ENCODE results near the gene LTC4S.

Gene LTC4S

DNA sequence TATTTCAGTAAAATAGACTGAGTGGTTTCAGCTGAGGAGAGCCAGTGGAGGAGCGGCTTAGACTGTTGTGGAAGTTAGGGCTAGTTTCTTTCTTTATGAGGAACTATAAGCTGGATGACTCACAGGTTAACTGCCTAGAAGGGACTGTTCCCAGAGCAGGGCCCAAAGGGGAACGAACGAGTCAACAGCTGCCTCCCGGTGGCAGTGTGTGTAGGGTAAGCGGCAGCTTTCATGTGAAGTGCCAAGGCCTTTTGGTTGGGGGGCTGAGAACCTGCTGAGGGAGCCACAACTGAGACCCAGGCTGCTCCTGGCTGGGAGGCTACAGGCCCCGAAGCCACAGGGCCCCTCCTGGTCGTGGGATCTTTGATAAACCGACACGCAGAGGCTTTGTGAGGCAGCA, 33.9 kb downstream of the LTC4S start:
- peaks cover 3% of the 10 kb centered on the region for H3K27me3 Mint-ChIP-seq (ENCODE audit: low read depth)
- peaks cover 7% of the 10 kb centered on the region for H3K9me3 Mint-ChIP-seq
- H3K4me1 Mint-ChIP-seq, result peaks cover 5% of the 10 kb centered on the region
- TF ChIP-seq, protein P1, sequence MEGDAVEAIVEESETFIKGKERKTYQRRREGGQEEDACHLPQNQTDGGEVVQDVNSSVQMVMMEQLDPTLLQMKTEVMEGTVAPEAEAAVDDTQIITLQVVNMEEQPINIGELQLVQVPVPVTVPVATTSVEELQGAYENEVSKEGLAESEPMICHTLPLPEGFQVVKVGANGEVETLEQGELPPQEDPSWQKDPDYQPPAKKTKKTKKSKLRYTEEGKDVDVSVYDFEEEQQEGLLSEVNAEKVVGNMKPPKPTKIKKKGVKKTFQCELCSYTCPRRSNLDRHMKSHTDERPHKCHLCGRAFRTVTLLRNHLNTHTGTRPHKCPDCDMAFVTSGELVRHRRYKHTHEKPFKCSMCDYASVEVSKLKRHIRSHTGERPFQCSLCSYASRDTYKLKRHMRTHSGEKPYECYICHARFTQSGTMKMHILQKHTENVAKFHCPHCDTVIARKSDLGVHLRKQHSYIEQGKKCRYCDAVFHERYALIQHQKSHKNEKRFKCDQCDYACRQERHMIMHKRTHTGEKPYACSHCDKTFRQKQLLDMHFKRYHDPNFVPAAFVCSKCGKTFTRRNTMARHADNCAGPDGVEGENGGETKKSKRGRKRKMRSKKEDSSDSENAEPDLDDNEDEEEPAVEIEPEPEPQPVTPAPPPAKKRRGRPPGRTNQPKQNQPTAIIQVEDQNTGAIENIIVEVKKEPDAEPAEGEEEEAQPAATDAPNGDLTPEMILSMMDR (IDR thresholded peaks at IDR 0.05; ENCODE audit: unreplicated experiment in 3 of 3), result no peak
- H3K4me3 Mint-ChIP-seq, result no peak overlapping the region
- H3K27ac Mint-ChIP-seq, result no peak overlapping the region
- H3K36me3 Mint-ChIP-seq (ENCODE audit: low read depth), result peaks cover 88% of the 10 kb centered on the region

DNA sequence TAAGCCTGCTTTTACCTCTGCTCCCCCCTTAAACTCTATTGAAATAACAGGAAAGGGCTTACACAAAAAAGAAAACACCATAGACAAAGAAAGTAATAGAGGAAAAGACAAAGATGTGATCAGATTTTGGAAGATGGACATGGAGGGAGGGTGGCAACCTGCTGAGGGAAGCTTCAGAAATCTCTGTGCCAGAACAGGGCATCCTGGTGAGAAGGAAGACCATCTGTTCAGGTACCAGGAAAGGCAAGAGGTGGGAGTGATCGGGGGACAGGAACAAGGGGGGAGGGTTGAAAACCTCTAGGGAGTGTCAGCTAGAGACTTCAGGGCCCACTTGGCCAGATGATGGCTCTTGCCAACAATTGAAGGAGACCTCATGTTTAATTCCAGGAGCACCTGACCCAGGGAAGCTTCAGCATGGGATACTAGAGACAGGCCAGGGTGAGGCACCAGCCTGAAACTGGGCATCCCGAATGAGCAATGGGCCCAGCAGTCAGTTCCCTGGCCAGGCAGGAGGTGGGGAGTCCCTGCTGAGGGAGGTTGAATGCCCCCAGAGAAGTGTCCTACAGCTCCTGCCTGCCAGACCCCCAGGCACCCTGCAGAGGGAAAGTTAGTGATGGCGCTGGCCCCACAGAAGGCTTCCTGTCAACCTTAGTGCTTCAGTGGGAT, 35.1 kb downstream of the LTC4S start:
- Mint-ChIP-seq H3K27me3 (ENCODE audit: low read depth) (peaks cover 3% of the 10 kb centered on the region), H3K4me3 (no peak overlapping the region), H3K4me1 (no peaks in the 10 kb centered on the region), H3K36me3 (ENCODE audit: low read depth) (peaks cover 93% of the 10 kb centered on the region), H3K27ac (peak overlapping the region in 1 of 3 experiments; percentile 37), H3K9me3 (peaks cover 13% of the 10 kb centered on the region)
- TF ChIP-seq, protein P1 (IDR thresholded peaks at IDR 0.05; ENCODE audit: unreplicated experiment in 3 of 3), result no peak

DNA sequence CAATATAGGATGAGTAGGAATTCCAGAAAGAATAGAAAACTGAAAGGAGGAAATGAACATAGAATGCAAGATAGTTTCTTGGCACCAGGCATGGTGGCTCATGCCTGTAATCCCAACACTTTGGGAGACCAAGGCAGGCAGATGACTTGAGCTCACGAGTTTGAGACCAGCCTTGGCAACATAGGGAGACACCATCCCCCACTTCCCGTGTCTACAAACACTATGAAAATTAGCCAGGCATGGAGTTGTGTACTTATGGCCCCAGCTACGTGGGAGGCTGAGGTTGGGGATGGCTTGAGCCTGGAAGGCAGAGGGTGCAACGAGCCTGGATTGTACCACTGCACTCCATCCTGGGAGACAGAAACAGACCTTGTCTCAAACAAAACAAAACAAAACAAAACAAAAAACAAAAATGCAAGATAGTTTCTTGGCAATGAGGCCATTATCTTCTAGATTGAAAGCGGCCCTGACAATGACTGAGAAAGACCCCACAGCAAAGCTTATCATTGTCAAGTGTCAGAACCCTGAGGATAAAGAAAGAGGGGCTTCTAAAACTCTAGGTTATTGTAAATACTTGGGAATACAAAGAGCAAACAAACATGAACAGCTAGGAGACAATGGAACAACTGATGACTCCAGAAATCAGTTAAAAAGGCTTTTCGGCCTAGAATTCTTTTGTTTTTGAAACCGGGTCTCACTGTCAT, 36.1 kb downstream of the LTC4S start:
- peak overlapping the region in 1 of 3 experiments; percentile 37 for H3K27ac Mint-ChIP-seq
- H3K36me3 Mint-ChIP-seq (ENCODE audit: low read depth), result peaks cover 91% of the 10 kb centered on the region
- H3K4me1 Mint-ChIP-seq, result no peaks in the 10 kb centered on the region
- TF ChIP-seq, protein P1 (IDR thresholded peaks at IDR 0.05; ENCODE audit: unreplicated experiment in 3 of 3), result no peak
- no peak overlapping the region for H3K4me3 Mint-ChIP-seq
- peaks cover 3% of the 10 kb centered on the region for H3K27me3 Mint-ChIP-seq (ENCODE audit: low read depth)
- H3K9me3 Mint-ChIP-seq, result peaks cover 13% of the 10 kb centered on the region

DNA sequence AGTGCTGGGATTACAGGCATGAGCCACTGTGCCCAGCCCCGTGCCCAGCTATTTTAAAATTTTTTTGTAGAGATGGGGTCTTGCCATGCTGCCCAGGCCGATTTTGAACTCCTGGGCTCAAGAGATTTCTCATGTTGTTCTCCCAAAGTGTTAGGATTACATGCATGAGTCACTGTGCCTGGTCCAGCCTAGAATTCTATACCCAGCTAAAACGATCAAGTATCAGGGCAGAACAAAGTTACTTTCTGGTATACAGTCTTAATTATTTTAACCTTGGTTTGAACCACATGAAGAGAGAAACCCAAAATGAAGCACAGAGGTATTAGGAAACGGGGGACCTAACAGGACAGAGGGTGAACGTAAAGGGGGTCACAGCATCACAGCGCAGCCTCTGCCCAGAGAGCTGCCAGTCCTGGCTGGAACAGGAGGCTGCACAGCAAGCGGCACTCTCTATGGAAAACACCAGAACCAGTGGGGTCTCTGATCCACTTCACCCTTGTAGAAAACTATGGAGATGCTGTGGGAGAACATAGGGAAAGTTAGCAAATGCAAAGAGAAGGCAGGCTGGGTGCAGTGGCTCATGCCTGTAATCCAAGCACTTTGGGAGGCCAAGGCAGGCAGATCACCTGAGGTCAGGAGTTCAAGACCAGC, 37.2 kb downstream of the LTC4S start:
- Mint-ChIP-seq H3K27ac (no peak overlapping the region), H3K4me3 (no peak overlapping the region), H3K4me1 (no peaks in the 10 kb centered on the region), H3K36me3 (ENCODE audit: low read depth) (peaks cover 91% of the 10 kb centered on the region), H3K9me3 (peaks cover 13% of the 10 kb centered on the region), H3K27me3 (ENCODE audit: low read depth) (peaks cover 3% of the 10 kb centered on the region)
- TF ChIP-seq, protein P1 (IDR thresholded peaks at IDR 0.05; ENCODE audit: unreplicated experiment in 3 of 3), result no peak

DNA sequence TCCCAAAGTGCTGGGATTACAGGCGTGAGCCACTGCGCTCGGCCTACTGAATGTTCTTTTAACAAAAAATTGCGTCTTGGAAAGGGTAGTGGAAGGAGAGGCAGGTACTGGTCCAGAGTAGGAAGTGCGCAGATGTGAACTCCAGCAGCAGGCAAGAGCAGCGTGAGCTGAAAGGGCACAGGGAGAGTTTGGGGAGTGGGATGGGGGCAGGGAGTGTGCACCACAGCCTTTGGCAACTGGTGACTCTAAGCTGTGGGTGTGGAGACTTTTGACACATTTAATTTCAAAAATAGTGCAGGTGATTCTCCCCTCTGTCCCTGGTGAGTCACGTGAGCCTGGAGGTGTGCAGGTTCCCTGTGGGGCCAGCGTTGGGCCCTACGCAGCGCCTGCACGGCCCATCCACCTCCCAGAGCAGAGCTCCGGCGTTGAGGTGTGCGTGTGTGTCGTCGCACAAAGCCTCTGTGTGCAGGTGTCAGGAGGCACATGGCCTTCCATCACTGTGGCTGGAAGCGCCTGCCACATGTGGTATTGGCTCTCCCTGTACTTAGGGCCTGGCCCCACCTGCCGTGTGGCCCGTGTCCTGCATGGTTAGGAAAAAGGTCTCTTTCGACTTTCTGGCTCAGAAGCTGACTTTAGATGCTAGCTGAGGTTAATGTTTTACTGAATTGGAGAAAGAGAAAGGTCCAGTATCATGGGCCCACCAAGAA, 38.4 kb downstream of the LTC4S start:
- Mint-ChIP-seq H3K4me3 (no peak overlapping the region), H3K36me3 (ENCODE audit: low read depth) (peaks cover 92% of the 10 kb centered on the region), H3K4me1 (no peaks in the 10 kb centered on the region), H3K27me3 (ENCODE audit: low read depth) (peaks cover 3% of the 10 kb centered on the region), H3K27ac (no peak overlapping the region), H3K9me3 (peaks cover 13% of the 10 kb centered on the region)
- TF ChIP-seq, protein P1 (IDR thresholded peaks at IDR 0.05; ENCODE audit: unreplicated experiment in 3 of 3), result peak in 1 of 3 experiments; percentile 16
